IMR-90 (cell line): ENCODE data around the gene JCAD. TPM values are rescaled to one million over a fixed set of nuclear protein-coding genes. Genes with fewer than 3 reads are reported as not detected.

Experiments
- ATAC-seq: fragments of 200-7000 bp; cut with Tn5 transposase; 2 replicates; pipeline ENCODE4 v1.9.1; 2020; ENCODE audit warnings: low read depth, mild to moderate bottlenecking, moderate library complexity
- BruUV-seq: library from RNA; stranded (reverse); fragments of 400-500 nt; replicated peaks from 2 replicates; lab custom pipeline; 2021; lab: Mats Ljungman, UMichigan
- CTCF ChIA-PET: fragments of 300-600 bp; formaldehyde crosslinking; extraction: SDS; loops from one replicate; lab custom pipeline; 2021; ENCODE audit warnings: antibody characterized with exemption; lab: Yijun Ruan, JAX
- POLR2A ChIA-PET: fragments of 300-600 bp; sonication (Branson Sonifier 250); formaldehyde crosslinking; loops from one replicate; lab custom pipeline; 2022; ENCODE audit warnings: antibody characterized with exemption; ENCODE audit not compliant: unreplicated experiment; lab: Charles Lee
- DNase-seq: peaks from one replicate; pipeline ENCODE4 v3.0.0; 2013
- H2AFZ ChIP-seq: replicated peaks from 2 replicates; pipeline ENCODE3; 2013; ENCODE audit warnings: low read length, mild to moderate bottlenecking; ENCODE audit not compliant: poor library complexity
- H2AK5ac ChIP-seq: 2 replicates; pipeline ENCODE4 v1.6.1; 2013; ENCODE audit warnings: low read depth, low read length, inconsistent platforms
- H2AK9ac ChIP-seq: replicated peaks from 2 replicates; pipeline ENCODE3; 2013; ENCODE audit warnings: mild to moderate bottlenecking, low read depth, low read length, moderate library complexity; ENCODE audit not compliant: poor library complexity
- H2BK120ac ChIP-seq: 2 replicates; pipeline ENCODE4 v1.6.1; 2013; ENCODE audit warnings: low read depth, low read length, inconsistent platforms
- H2BK15ac ChIP-seq: 3 replicates; pipeline ENCODE4 v1.6.1; 2013; ENCODE audit warnings: low read depth, low read length, inconsistent platforms
- H2BK20ac ChIP-seq: 2 replicates; pipeline ENCODE4 v1.6.1; 2013; ENCODE audit warnings: low read depth, mild to moderate bottlenecking, inconsistent platforms, low read length, moderate library complexity
- H2BK5ac ChIP-seq: 2 replicates; pipeline ENCODE4 v1.6.1; 2013; ENCODE audit warnings: mild to moderate bottlenecking, low read depth, low read length, inconsistent platforms; ENCODE audit not compliant: poor library complexity, severe bottlenecking
- H3K14ac ChIP-seq: replicated peaks from 2 replicates; pipeline ENCODE4 v1.6.1; 2013; ENCODE audit warnings: low read depth, low read length, inconsistent platforms
- H3K18ac ChIP-seq: 2 replicates; pipeline ENCODE4 v1.6.1; 2013; ENCODE audit warnings: low read depth, low read length, control low read depth
- H3K23ac ChIP-seq: 2 replicates; pipeline ENCODE4 v1.6.1; 2013; ENCODE audit warnings: low read depth, low read length, inconsistent platforms
- H3K27ac ChIP-seq: 2 replicates; pipeline ENCODE4 v1.5.1; 2013; ENCODE audit warnings: mild to moderate bottlenecking, control low read depth, low read length; ENCODE audit not compliant: insufficient read depth
- H3K27me3 ChIP-seq: 2 replicates; pipeline ENCODE4 v1.6.1; 2013; ENCODE audit warnings: low read length; ENCODE audit not compliant: control insufficient read depth, insufficient read depth
- H3K36me3 ChIP-seq: 2 replicates; pipeline ENCODE4 v1.6.1; 2013; ENCODE audit warnings: low read length, mixed read lengths; ENCODE audit not compliant: control insufficient read depth, insufficient read depth
- H3K4ac ChIP-seq: 2 replicates; pipeline ENCODE4 v1.6.1; 2013; ENCODE audit warnings: low read depth, low read length, inconsistent platforms
- H3K4me1 ChIP-seq: 2 replicates; pipeline ENCODE4 v1.6.1; 2013; ENCODE audit warnings: low read length, mixed read lengths; ENCODE audit not compliant: control insufficient read depth, insufficient read depth
- H3K4me2 ChIP-seq: 2 replicates; pipeline ENCODE4 v1.6.1; 2013; ENCODE audit warnings: low read depth, mild to moderate bottlenecking, control low read depth, low read length, moderate library complexity
- H3K4me3 ChIP-seq: 2 replicates; pipeline ENCODE4 v1.5.1; 2013; ENCODE audit warnings: low read depth, mild to moderate bottlenecking, control low read depth, low read length, moderate library complexity; ENCODE audit not compliant: insufficient read depth
- H3K56ac ChIP-seq: 2 replicates; pipeline ENCODE4 v1.6.1; 2013; ENCODE audit warnings: low read length, inconsistent platforms; ENCODE audit not compliant: insufficient read depth; ENCODE audit errors: extremely low read depth
- H3K79me1 ChIP-seq, 2 experiments: 2 replicates each; pipeline ENCODE4 v1.6.1; 2013; ENCODE audit warnings: low read length in 2 of 2, inconsistent platforms in 1 of 2, low read depth in 1 of 2
- H3K9ac ChIP-seq: 2 replicates; pipeline ENCODE4 v1.6.1; 2013; ENCODE audit warnings: low read depth, low read length, control low read depth
- H3K9me1 ChIP-seq: 2 replicates; pipeline ENCODE4 v1.6.1; 2013; ENCODE audit warnings: low read length, inconsistent platforms; ENCODE audit not compliant: insufficient read depth
- H3K9me3 ChIP-seq: 2 replicates; pipeline ENCODE4 v1.6.1; 2013; ENCODE audit warnings: low read length; ENCODE audit not compliant: control insufficient read depth, insufficient read depth
- H4K20me1 ChIP-seq: 2 replicates; pipeline ENCODE4 v1.6.1; 2013; ENCODE audit warnings: low read length, inconsistent platforms; ENCODE audit not compliant: insufficient read depth
- H4K5ac ChIP-seq: 2 replicates; pipeline ENCODE4 v1.6.1; 2013; ENCODE audit warnings: mild to moderate bottlenecking, low read depth, low read length, control low read depth
- H4K8ac ChIP-seq, 2 experiments: 2 replicates each; pipeline ENCODE4 v1.6.1; 2013; ENCODE audit warnings: low read depth in 2 of 2, low read length in 2 of 2, control low read depth in 1 of 2, inconsistent platforms in 1 of 2
- H4K91ac ChIP-seq: 2 replicates; pipeline ENCODE4 v1.6.1; 2013; ENCODE audit warnings: low read depth, low read length, inconsistent platforms; ENCODE audit not compliant: insufficient read depth
- BHLHE40 ChIP-seq: fragments of 150-350 bp; IDR thresholded peaks from 2 replicates; pipeline ENCODE4 v1.6.1; 2016; ENCODE audit warnings: mild to moderate bottlenecking, low read depth, low read length
- CEBPB ChIP-seq: IDR thresholded peaks from 2 replicates; pipeline ENCODE4 v1.6.1; 2012; ENCODE audit warnings: low read depth, low read length, improper control_type of control experiment
- CHD1 ChIP-seq: IDR thresholded peaks from 2 replicates; pipeline ENCODE4 v1.6.1; 2012; ENCODE audit warnings: low read depth, low read length, improper control_type of control experiment
- MAFK ChIP-seq: IDR thresholded peaks from 2 replicates; pipeline ENCODE4 v1.6.1; 2012; ENCODE audit warnings: low read depth, low read length, improper control_type of control experiment
- MAZ ChIP-seq: IDR thresholded peaks from 2 replicates; pipeline ENCODE4 v1.6.1; 2012; ENCODE audit warnings: low read depth, mild to moderate bottlenecking, low read length, improper control_type of control experiment, moderate library complexity, borderline replicate concordance
- MXI1 ChIP-seq: IDR thresholded peaks from 2 replicates; pipeline ENCODE4 v1.6.1; 2012; ENCODE audit warnings: low read depth, mild to moderate bottlenecking, low read length, moderate library complexity, borderline replicate concordance
- NFE2L2 ChIP-seq: fragments of 150-350 bp; IDR thresholded peaks from 2 replicates; pipeline ENCODE4 v1.6.1; 2016; ENCODE audit warnings: low read depth, mild to moderate bottlenecking, low read length
- POLR2A ChIP-seq: IDR thresholded peaks from 2 replicates; pipeline ENCODE4 v1.6.1; 2012; ENCODE audit warnings: mild to moderate bottlenecking, low read depth, low read length
- RAD21 ChIP-seq: IDR thresholded peaks from 2 replicates; pipeline ENCODE4 v1.6.1; 2012; ENCODE audit warnings: low read length, improper control_type of control experiment
- RFX5 ChIP-seq: IDR thresholded peaks from 2 replicates; pipeline ENCODE4 v1.8.0; 2012; ENCODE audit warnings: low read depth, mild to moderate bottlenecking, low read length, moderate library complexity
- SMC3 ChIP-seq: fragments of 150-350 bp; IDR thresholded peaks from 2 replicates; pipeline ENCODE4 v1.6.1; 2016; ENCODE audit warnings: low read depth, mild to moderate bottlenecking, antibody characterized with exemption, low read length, moderate library complexity
- WGBS, 2 experiments: methylation state at CpG; one replicate each; pipeline versions ENCODE4 v1.1.5 to v1.1.7; 2013; ENCODE audit warnings: missing lambda C conversion rate in 2 of 2; ENCODE audit not compliant: insufficient read length in 1 of 2; ENCODE audit errors: extremely low coverage in 2 of 2; 5-methylcytosine and 5-hydroxymethylcytosine counted together
- dilution Hi-C: fragments of 300-500 bp; cut with HindIII; formaldehyde crosslinking; loops from one replicate; pipeline ENCODE4 v1.14.3; 2018; ENCODE audit warnings: low sequenced_read_pairs; ENCODE audit not compliant: unreplicated experiment
- in situ Hi-C: fragments of 300-500 bp; cut with MboI; formaldehyde crosslinking; loops from 3 replicates; pipeline ENCODE4 v1.14.3; 2019; ENCODE audit warnings: low sequenced_read_pairs, inconsistent platforms, mixed read lengths
- intact Hi-C: fragments of 100-400 bp; cut with micrococcal nuclease; formaldehyde crosslinking; loops from 2 replicates; pipeline ENCODE4 v1.10.0; 2022
- polyA plus RNA-seq, 3 experiments: library from polyadenylated mRNA; depleted of rRNA; stranded (reverse); fragments of >200 nt; gene quantifications; 2 replicates each; pipeline ENCODE4 v1.2.3, GENCODE V29; 2012; ENCODE audit warnings: low replicate concordance in 1 of 3
- total RNA-seq: library from RNA; depleted of rRNA; stranded (reverse); fragments of >200 nt; gene quantifications from 2 replicates; pipeline ENCODE4 v1.2.3, GENCODE V29; 2012
- TF ChIP-seq, protein P1 (sequence below): fragments of 150-350 bp; IDR thresholded peaks from 2 replicates; pipeline ENCODE4 v1.6.1; 2016; ENCODE audit warnings: low read depth, mild to moderate bottlenecking, low read length, moderate library complexity, borderline replicate concordance
- TF ChIP-seq, protein P2 (sequence below): fragments of 150-350 bp; IDR thresholded peaks from 2 replicates; pipeline ENCODE4 v1.6.1; 2017; ENCODE audit warnings: mild to moderate bottlenecking, antibody characterized with exemption, low read length, low read depth
- TF ChIP-seq, protein P3 (sequence below): conservative IDR thresholded peaks from 2 replicates; pipeline ENCODE4 v1.5.1; 2012; ENCODE audit warnings: mild to moderate bottlenecking, low read depth, low read length, improper control_type of control experiment

Gene JCAD
- total and polyA plus RNA-seq, 2 of the 4 experiments (the other 2 are of a cell fraction), result 15.9 to 16.8 TPM

DNA sequence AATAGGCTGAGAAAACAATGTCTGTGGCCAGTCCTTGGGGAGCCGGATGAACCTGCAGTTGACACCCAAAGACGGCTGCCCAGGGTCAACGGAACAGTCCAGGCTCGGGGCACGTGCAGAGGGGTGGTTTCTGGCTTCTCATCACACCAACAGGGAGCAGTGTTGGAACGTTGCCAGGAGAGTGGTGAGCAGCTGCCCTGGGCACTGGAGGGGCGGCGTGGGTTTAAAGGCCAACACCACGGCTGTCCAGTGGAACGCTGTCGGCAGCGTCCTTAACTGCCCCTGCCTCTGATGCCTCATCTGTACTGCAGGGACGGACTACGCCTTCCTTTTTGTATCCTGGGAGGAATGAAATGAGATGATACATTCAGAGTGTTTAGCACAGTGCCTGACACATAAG, 19.8 kb downstream of the JCAD start:
- H2BK20ac ChIP-seq, result no peak overlapping the region
- POLR2A ChIA-PET, result no interaction called here
- BruUV-seq, result no TSS peak
- no peak overlapping the region for H3K4ac ChIP-seq
- intact Hi-C loops, result loop anchor here (5.0 kb wide), 1 partner anchor 308 kb away; the partner anchor contains the start of gene MTPAP
- peaks cover 41% of the 10 kb centered on the region for H3K9me1 ChIP-seq
- no peak overlapping the region for H2BK15ac ChIP-seq
- ATAC-seq, result no peak
- H4K5ac ChIP-seq, result no peak overlapping the region
- no peaks in the 10 kb centered on the region for H3K9me3 ChIP-seq
- H3K36me3 ChIP-seq, result peaks cover 69% of the 10 kb centered on the region
- H3K4me2 ChIP-seq, result no peak overlapping the region
- no peak overlapping the region for H2AFZ ChIP-seq
- no peak overlapping the region for H2AK5ac ChIP-seq
- H3K27me3 ChIP-seq, result no peaks in the 10 kb centered on the region
- H3K56ac ChIP-seq, result no peak overlapping the region
- dilution Hi-C loops, result no loop called here
- in situ Hi-C loops, result no loop called here
- no peak overlapping the region for H3K23ac ChIP-seq
- no peak overlapping the region for H2BK120ac ChIP-seq
- no peak for DNase-seq
- H3K79me1 ChIP-seq, result peaks cover 58 to 98% of the 10 kb centered on the region in 2 experiments
- H4K91ac ChIP-seq, result no peak overlapping the region
- peaks cover 83% of the 10 kb centered on the region for H4K20me1 ChIP-seq
- H3K27ac ChIP-seq, result no peak overlapping the region
- no peak overlapping the region for H2BK5ac ChIP-seq
- H3K4me1 ChIP-seq, result peaks cover 4% of the 10 kb centered on the region
- TF ChIP-seq NFE2L2, result no peak
- TF ChIP-seq POLR2A, result no peak
- no peak for TF ChIP-seq RFX5
- TF ChIP-seq, protein P1, sequence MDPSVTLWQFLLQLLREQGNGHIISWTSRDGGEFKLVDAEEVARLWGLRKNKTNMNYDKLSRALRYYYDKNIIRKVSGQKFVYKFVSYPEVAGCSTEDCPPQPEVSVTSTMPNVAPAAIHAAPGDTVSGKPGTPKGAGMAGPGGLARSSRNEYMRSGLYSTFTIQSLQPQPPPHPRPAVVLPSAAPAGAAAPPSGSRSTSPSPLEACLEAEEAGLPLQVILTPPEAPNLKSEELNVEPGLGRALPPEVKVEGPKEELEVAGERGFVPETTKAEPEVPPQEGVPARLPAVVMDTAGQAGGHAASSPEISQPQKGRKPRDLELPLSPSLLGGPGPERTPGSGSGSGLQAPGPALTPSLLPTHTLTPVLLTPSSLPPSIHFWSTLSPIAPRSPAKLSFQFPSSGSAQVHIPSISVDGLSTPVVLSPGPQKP, result no peak
- no peak for TF ChIP-seq RAD21
- TF ChIP-seq, protein P2, sequence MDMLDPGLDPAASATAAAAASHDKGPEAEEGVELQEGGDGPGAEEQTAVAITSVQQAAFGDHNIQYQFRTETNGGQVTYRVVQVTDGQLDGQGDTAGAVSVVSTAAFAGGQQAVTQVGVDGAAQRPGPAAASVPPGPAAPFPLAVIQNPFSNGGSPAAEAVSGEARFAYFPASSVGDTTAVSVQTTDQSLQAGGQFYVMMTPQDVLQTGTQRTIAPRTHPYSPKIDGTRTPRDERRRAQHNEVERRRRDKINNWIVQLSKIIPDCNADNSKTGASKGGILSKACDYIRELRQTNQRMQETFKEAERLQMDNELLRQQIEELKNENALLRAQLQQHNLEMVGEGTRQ, result no peak
- TF ChIP-seq CHD1, result no peak
- TF ChIP-seq MAZ, result no peak
- TF ChIP-seq CEBPB, result no peak
- no peak for TF ChIP-seq BHLHE40
- TF ChIP-seq SMC3, result no peak
- TF ChIP-seq, protein P3, sequence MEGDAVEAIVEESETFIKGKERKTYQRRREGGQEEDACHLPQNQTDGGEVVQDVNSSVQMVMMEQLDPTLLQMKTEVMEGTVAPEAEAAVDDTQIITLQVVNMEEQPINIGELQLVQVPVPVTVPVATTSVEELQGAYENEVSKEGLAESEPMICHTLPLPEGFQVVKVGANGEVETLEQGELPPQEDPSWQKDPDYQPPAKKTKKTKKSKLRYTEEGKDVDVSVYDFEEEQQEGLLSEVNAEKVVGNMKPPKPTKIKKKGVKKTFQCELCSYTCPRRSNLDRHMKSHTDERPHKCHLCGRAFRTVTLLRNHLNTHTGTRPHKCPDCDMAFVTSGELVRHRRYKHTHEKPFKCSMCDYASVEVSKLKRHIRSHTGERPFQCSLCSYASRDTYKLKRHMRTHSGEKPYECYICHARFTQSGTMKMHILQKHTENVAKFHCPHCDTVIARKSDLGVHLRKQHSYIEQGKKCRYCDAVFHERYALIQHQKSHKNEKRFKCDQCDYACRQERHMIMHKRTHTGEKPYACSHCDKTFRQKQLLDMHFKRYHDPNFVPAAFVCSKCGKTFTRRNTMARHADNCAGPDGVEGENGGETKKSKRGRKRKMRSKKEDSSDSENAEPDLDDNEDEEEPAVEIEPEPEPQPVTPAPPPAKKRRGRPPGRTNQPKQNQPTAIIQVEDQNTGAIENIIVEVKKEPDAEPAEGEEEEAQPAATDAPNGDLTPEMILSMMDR, result no peak
- TF ChIP-seq MAFK, result no peak
- no peak for TF ChIP-seq MXI1
- H2AK9ac ChIP-seq, result peak overlapping the region; percentile 57
- CTCF ChIA-PET, result no interaction called here
- no peak overlapping the region for H4K8ac ChIP-seq
- H3K9ac ChIP-seq, result no peak overlapping the region
- no peak overlapping the region for H3K14ac ChIP-seq
- WGBS, 2 experiments, result no CpG with 5 or more reads among the region's 14 CpGs
- no peak overlapping the region for H3K18ac ChIP-seq
- no peak overlapping the region for H3K4me3 ChIP-seq
